ENCODE measurements around the gene HOXD12. TPM values are rescaled to one million over a fixed set of nuclear protein-coding genes. Genes with fewer than 3 reads are reported as not detected.

Gene HOXD12
- total RNA-seq, 1 donor from 2014 or later, result not detected

DNA sequence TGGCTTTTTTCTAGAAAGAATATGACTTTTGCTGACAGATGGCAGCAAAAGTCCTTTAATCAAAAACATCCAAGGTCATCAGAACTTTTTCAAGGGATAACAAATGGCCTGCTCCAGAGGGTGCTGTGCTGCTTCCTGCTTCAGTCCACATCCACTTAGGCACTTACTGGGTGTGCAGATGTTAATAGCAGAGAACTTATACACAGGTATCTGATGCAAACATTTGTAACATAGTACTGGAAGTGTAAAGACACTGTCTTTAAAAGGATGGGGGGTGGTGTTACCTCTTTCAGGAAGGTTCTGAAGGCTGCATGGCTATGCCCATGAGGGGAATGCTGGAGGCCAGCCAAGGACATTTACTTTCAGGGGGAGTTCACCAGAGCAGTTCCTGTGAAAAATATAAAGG is 35.4 kb downstream of the HOXD12 start:
- peak overlapping the region; percentile 78 for H3K27ac Mint-ChIP-seq
- TF ChIP-seq, protein P1, sequence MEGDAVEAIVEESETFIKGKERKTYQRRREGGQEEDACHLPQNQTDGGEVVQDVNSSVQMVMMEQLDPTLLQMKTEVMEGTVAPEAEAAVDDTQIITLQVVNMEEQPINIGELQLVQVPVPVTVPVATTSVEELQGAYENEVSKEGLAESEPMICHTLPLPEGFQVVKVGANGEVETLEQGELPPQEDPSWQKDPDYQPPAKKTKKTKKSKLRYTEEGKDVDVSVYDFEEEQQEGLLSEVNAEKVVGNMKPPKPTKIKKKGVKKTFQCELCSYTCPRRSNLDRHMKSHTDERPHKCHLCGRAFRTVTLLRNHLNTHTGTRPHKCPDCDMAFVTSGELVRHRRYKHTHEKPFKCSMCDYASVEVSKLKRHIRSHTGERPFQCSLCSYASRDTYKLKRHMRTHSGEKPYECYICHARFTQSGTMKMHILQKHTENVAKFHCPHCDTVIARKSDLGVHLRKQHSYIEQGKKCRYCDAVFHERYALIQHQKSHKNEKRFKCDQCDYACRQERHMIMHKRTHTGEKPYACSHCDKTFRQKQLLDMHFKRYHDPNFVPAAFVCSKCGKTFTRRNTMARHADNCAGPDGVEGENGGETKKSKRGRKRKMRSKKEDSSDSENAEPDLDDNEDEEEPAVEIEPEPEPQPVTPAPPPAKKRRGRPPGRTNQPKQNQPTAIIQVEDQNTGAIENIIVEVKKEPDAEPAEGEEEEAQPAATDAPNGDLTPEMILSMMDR (conservative IDR thresholded peaks at IDR 0.05), result no peak
- H3K4me1 Mint-ChIP-seq (ENCODE audit: unreplicated experiment), result peaks cover 25% of the 10 kb centered on the region
- H3K36me3 Mint-ChIP-seq, result peaks cover 3% of the 10 kb centered on the region
- H3K4me3 Mint-ChIP-seq, result peak overlapping the region; percentile 90
- H3K27me3 Mint-ChIP-seq, result peaks cover 93% of the 10 kb centered on the region
- DNase-seq (ENCODE audit: extremely low spot score, unreplicated experiment), result no peak
- peaks cover 3% of the 10 kb centered on the region for H3K9me3 Mint-ChIP-seq

DNA sequence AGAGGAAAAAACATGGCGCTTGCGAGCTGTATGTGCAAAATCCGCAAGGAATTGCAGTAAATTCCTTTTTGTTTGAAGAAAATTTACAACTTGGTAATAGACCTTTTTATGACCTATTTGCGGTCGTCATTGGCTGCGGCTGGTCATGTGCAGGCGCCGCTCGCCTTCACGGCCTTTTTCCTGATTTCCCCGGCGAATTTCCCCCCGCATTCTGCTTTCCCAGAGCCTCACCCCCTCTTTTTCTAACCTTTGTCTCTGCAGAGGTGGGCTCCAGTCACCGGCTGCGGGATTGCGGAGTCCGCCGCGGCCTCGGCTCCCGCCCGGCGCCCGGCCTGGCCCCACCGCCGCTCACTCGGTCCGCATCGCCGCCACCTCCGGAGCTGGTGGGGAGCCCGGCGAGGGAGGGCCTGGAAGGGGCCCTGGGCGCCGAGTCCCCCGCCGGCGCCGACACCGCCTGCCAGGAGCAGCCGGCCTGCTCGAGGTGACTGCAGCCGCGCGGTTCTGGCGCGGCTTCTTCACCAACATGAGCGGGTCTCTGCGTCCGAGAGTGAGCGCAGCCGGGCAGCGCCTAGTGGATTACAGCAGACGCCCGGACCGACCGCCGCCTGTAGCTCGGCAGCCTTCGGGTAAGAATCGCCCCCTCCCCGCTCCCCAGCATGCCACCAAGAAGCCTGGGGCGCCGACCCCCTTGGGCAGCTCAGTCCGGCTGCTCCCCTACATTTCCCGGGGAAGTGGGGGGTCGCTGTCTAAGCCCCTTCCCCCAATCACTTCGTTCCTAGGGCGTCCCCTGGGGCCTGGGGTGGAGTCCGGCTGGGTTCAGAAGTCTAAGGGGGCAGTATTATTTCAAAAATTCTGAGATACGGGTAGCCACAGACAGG is 37.0 kb downstream of the HOXD12 start:
- Mint-ChIP-seq H3K36me3 (peaks cover 3% of the 10 kb centered on the region), H3K9me3 (peaks cover 3% of the 10 kb centered on the region), H3K4me1 (ENCODE audit: unreplicated experiment) (peaks cover 20% of the 10 kb centered on the region), H3K27ac (peak overlapping the region; percentile 78), H3K27me3 (peaks cover 96% of the 10 kb centered on the region), H3K4me3 (peak overlapping the region; percentile 90)
- no peak for DNase-seq (ENCODE audit: extremely low spot score, unreplicated experiment)
- TF ChIP-seq, protein P1 (conservative IDR thresholded peaks at IDR 0.05), result peak; percentile 22

DNA sequence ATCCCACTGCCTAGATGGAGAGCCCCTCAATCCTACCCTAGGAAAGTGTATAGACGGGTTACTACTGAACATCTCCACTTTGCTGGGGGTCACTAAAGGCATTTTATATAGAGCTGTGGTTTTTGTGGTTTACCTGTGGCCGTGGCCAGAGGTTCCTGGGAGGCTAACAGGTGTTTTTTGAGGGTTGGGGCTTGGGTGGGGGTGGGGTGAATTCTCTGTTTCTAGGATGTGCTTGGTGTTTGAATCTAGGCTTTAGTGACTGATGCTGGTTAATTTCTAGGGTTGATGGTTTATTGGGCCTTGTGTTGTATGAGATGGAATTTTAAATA is 37.6 kb downstream of the HOXD12 start:
- no peak for DNase-seq (ENCODE audit: extremely low spot score, unreplicated experiment)

DNA sequence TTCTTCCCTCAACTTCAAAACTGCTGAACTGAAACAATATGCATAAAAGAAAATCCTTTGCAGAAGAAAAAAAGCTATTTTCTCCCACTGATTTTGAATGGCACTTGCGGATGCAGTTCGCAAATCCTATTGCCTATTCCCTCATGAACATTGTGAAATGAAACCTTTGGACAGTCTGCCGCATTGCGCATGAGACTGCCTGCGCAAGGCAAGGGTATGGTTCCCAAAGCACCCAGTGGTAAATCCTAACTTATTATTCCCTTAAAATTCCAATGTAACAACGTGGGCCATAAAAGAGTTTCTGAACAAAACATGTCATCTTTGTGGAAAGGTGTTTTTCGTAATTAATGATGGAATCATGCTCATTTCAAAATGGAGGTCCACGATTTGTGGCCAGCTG is 38.3 kb downstream of the HOXD12 start:
- H3K9me3 Mint-ChIP-seq, result peaks cover 3% of the 10 kb centered on the region
- no peak for DNase-seq (ENCODE audit: extremely low spot score, unreplicated experiment)

More for the DNA sequence above, 37.6 kb downstream of the HOXD12 start:
- peaks cover 3% of the 10 kb centered on the region for H3K36me3 Mint-ChIP-seq
- H3K9me3 Mint-ChIP-seq, result peaks cover 3% of the 10 kb centered on the region
- TF ChIP-seq, protein P1 (conservative IDR thresholded peaks at IDR 0.05), result no peak
- H3K27ac Mint-ChIP-seq, result no peak overlapping the region
- H3K4me1 Mint-ChIP-seq (ENCODE audit: unreplicated experiment), result peaks cover 17% of the 10 kb centered on the region
- peaks cover 96% of the 10 kb centered on the region for H3K27me3 Mint-ChIP-seq
- peak overlapping the region; percentile 81 for H3K4me3 Mint-ChIP-seq

DNA sequence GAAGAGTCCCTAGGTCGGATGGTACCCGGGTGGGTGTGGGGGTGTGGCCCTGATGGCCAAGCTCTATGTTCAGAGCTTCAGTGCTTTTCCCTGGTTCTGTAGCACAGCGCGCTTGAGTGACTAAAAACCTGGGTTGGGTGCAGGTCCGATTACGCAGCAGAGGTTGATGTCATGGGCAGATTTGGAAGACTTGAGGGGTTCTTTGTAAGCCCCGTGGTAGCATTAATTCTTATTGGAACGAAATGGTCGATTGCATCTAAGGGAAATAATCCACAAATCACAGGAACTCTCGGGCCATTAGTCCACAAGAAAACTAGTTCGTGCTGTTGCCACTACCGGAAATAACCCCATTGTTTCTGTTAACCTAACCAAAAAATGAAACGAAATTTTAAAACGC is 38.9 kb downstream of the HOXD12 start:
- no peak for DNase-seq (ENCODE audit: extremely low spot score, unreplicated experiment)
- Mint-ChIP-seq H3K9me3 (peaks cover 3% of the 10 kb centered on the region), H3K4me3 (peak overlapping the region; percentile 81), H3K27ac (no peak overlapping the region), H3K36me3 (peaks cover 3% of the 10 kb centered on the region), H3K27me3 (peaks cover 96% of the 10 kb centered on the region), H3K4me1 (ENCODE audit: unreplicated experiment) (peaks cover 11% of the 10 kb centered on the region)
- TF ChIP-seq, protein P1 (conservative IDR thresholded peaks at IDR 0.05), result no peak

More for the DNA sequence above, 38.3 kb downstream of the HOXD12 start:
- H3K27me3 Mint-ChIP-seq, result peaks cover 96% of the 10 kb centered on the region
- peaks cover 12% of the 10 kb centered on the region for H3K4me1 Mint-ChIP-seq (ENCODE audit: unreplicated experiment)
- peak overlapping the region; percentile 81 for H3K4me3 Mint-ChIP-seq
- TF ChIP-seq, protein P1 (conservative IDR thresholded peaks at IDR 0.05), result no peak
- no peak overlapping the region for H3K27ac Mint-ChIP-seq
- H3K36me3 Mint-ChIP-seq, result peaks cover 3% of the 10 kb centered on the region

Measured in type B pancreatic cell (in vitro differentiated cells).